NAMALWA (cell line): ENCODE data around the gene DSTYK.

Experiments
- DNase-seq: peaks from one replicate; pipeline ENCODE4 v3.0.0-alpha.2; 2015; ENCODE audit warnings: low spot score

DSTYK gene

GRCh38 chr1:205128050-205128449 lies 83.5 kb downstream of the DSTYK start:
- no peak for DNase-seq

GRCh38 chr1:205127646-205128045 lies 83.9 kb downstream of the DSTYK start:
- no peak for DNase-seq

- DNase-seq, result peak; percentile 64
Measured at GRCh38 chr1:205124726-205125125, 86.8 kb downstream of the DSTYK start.

- no peak for DNase-seq
Measured at GRCh38 chr1:205122489-205122882, 89.0 kb downstream of the DSTYK start.

GRCh38 chr1:205121660-205122488 lies 89.6 kb downstream of the DSTYK start, which contains the start of gene RBBP5:
Gene RBBP5 (minus strand): TSS chr1:205121978. CDS start chr1:205121873, 105 bp downstream.
- DNase-seq, result peak; percentile 97

GRCh38 chr1:205118752-205119151 lies 92.8 kb downstream of the DSTYK start:
- DNase-seq, result no peak

GRCh38 chr1:205111354-205111753 lies 100.1 kb downstream of the DSTYK start:
- DNase-seq, result no peak

GRCh38 chr1:205109711-205110110 lies 101.8 kb downstream of the DSTYK start:
- DNase-seq, result no peak

- DNase-seq, result no peak
Measured at GRCh38 chr1:205109269-205109668, 102.2 kb downstream of the DSTYK start.

GRCh38 chr1:205108464-205108863 lies 103.0 kb downstream of the DSTYK start:
- DNase-seq, result no peak

GRCh38 chr1:205107327-205107726 lies 104.2 kb downstream of the DSTYK start:
- no peak for DNase-seq

GRCh38 chr1:205102404-205102803 lies 109.1 kb downstream of the DSTYK start:
- no peak for DNase-seq

- DNase-seq, result no peak
Measured at GRCh38 chr1:205098242-205098641, 113.3 kb downstream of the DSTYK start.

GRCh38 chr1:205095422-205095821 lies 116.1 kb downstream of the DSTYK start:
- no peak for DNase-seq
